CD14-positive monocyte (primary cell): ENCODE measurements around the gene C22orf23. TPM values are rescaled to one million over a fixed set of nuclear protein-coding genes. Genes with fewer than 3 reads are reported as not detected.
A peak's percentile ranks its signal among the peaks of the same experiment; 100 is the strongest.

Experiments
- DNase-seq, 3 donors: peaks; one replicate each; pipeline ENCODE4 v3.0.0-alpha.2; 2011 to 2022
- H2AFZ ChIP-seq: 2 replicates; pipeline ENCODE4 v1.6.0; 2012; ENCODE audit warnings: mild to moderate bottlenecking, low read depth, low read length, inconsistent platforms; ENCODE audit not compliant: insufficient read depth, poor library complexity, severe bottlenecking
- H3K27ac ChIP-seq, 2 donors: 1 replicate in 1 of 2; 2 replicates in 1 of 2; pipeline ENCODE4 v1.5.1; 2012 to 2013; ENCODE audit warnings: low read length in 2 of 2, control low read depth in 1 of 2, inconsistent platforms in 1 of 2, low read depth in 1 of 2, mild to moderate bottlenecking in 1 of 2
- H3K27me3 ChIP-seq, 2 donors: one replicate each; pipeline versions ENCODE4 v1.6.0 to v1.6.1; 2011 to 2013; ENCODE audit warnings: low read length in 2 of 2; ENCODE audit not compliant: control insufficient read depth in 2 of 2, insufficient read depth in 2 of 2
- H3K36me3 ChIP-seq, 2 donors: replicated peaks in 1 of 2; 1 replicate in 1 of 2; 2 replicates in 1 of 2; pipeline versions ENCODE4 v1.5.1 to v1.6.1; 2012 to 2013; ENCODE audit warnings: low read length in 2 of 2, control low read depth in 1 of 2, inconsistent platforms in 1 of 2, mild to moderate bottlenecking in 1 of 2; ENCODE audit not compliant: insufficient read depth in 2 of 2, control insufficient read depth in 1 of 2
- H3K4me1 ChIP-seq, 2 donors: 1 replicate in 1 of 2; 2 replicates in 1 of 2; pipeline versions ENCODE4 v1.5.1 to v1.6.1; 2012 to 2013; ENCODE audit warnings: low read length in 2 of 2, control low read depth in 1 of 2, inconsistent platforms in 1 of 2, mild to moderate bottlenecking in 1 of 2, moderate library complexity in 1 of 2; ENCODE audit not compliant: insufficient read depth in 2 of 2, control insufficient read depth in 1 of 2
- H3K4me2 ChIP-seq: replicated peaks from 2 replicates; pipeline ENCODE3; 2012; ENCODE audit warnings: low read length, moderate library complexity, mild to moderate bottlenecking; ENCODE audit not compliant: poor library complexity, severe bottlenecking; ENCODE audit errors: extremely low read depth
- H3K4me3 ChIP-seq, 3 experiments: fragments of 200-600 bp in 1 of 3; sonication (generic) in 1 of 3; replicated peaks in 1 of 3; 1 replicate in 2 of 3; 2 replicates in 1 of 3; pipeline ENCODE4 v1.5.1; 2011 to 2013; ENCODE audit warnings: low read length in 3 of 3, mild to moderate bottlenecking in 3 of 3, control low read depth in 2 of 3, low read depth in 2 of 3, inconsistent platforms in 1 of 3, moderate library complexity in 1 of 3
- H3K79me2 ChIP-seq: 2 replicates; pipeline ENCODE4 v1.6.0; 2012; ENCODE audit warnings: mild to moderate bottlenecking, control low read depth, inconsistent platforms, low read length, moderate library complexity; ENCODE audit not compliant: insufficient read depth
- H3K9ac ChIP-seq: 2 replicates; pipeline ENCODE4 v1.6.0; 2017; ENCODE audit warnings: low read length, mild to moderate bottlenecking; ENCODE audit not compliant: insufficient read depth, poor library complexity, severe bottlenecking
- H3K9me3 ChIP-seq, 2 donors: replicated peaks in 1 of 2; 1 replicate in 1 of 2; 2 replicates in 1 of 2; pipeline versions ENCODE4 v1.5.1 to v1.6.1; 2012 to 2013; ENCODE audit warnings: low read length in 2 of 2, control low read depth in 1 of 2; ENCODE audit not compliant: control insufficient read depth in 1 of 2, insufficient read depth in 1 of 2
- H4K20me1 ChIP-seq: 2 replicates; pipeline ENCODE4 v1.6.0; 2012; ENCODE audit warnings: mild to moderate bottlenecking, low read length, control low read depth, moderate library complexity; ENCODE audit not compliant: insufficient read depth
- H3K27ac Mint-ChIP-seq, 7 donors: one replicate each; pipeline ENCODE4 v1.8.0; 2020; ENCODE audit warnings: mild to moderate bottlenecking in 7 of 7, mixed read lengths in 7 of 7, moderate library complexity in 6 of 7, inconsistent platforms in 2 of 7
- H3K27me3 Mint-ChIP-seq, 3 donors: one replicate each; pipeline ENCODE4 v1.8.0; 2021 to 2022; ENCODE audit warnings: low read depth in 3 of 3, mild to moderate bottlenecking in 3 of 3, mixed read lengths in 3 of 3, moderate library complexity in 3 of 3, inconsistent platforms in 1 of 3
- H3K36me3 Mint-ChIP-seq, 2 donors: one replicate each; pipeline ENCODE4 v1.8.0; 2020; ENCODE audit warnings: mixed read lengths in 2 of 2, inconsistent platforms in 1 of 2, mild to moderate bottlenecking in 1 of 2
- H3K4me1 Mint-ChIP-seq: one replicate; pipeline ENCODE4 v1.8.0; 2020; ENCODE audit warnings: mild to moderate bottlenecking, mixed read lengths
- H3K4me3 Mint-ChIP-seq, 2 donors: one replicate each; pipeline ENCODE4 v1.8.0; 2020; ENCODE audit warnings: mild to moderate bottlenecking in 2 of 2, mixed read lengths in 2 of 2, moderate library complexity in 1 of 2
- H3K9me3 Mint-ChIP-seq, 7 donors: one replicate each; pipeline ENCODE4 v1.8.0; 2020 to 2022; ENCODE audit warnings: mixed read lengths in 7 of 7, mild to moderate bottlenecking in 6 of 7, moderate library complexity in 6 of 7, inconsistent platforms in 2 of 7
- WGBS: methylation state at CpG from one replicate; pipeline ENCODE4 v1.1.5; 2013; ENCODE audit warnings: missing lambda C conversion rate; ENCODE audit not compliant: insufficient coverage; 5-methylcytosine and 5-hydroxymethylcytosine counted together
- intact Hi-C, 2 donors: fragments of 100-400 bp; cut with micrococcal nuclease; formaldehyde crosslinking; loops; one replicate each; pipeline versions ENCODE4 v1.15.0 to v1.15.1; 2023
- polyA plus RNA-seq, 3 donors: library from polyadenylated mRNA; depleted of rRNA in 1 of 3; unstranded in 2 of 3; stranded (reverse) in 1 of 3; fragments of 300-500 nt in 2 of 3; fragments of >200 nt in 1 of 3; fragmentation: Illumina TruSeq in 2 of 3; gene quantifications; 1 replicate in 2 of 3; 2 replicates in 1 of 3; pipeline ENCODE4 v1.2.3, GENCODE V29; 2012 to 2021
- TF ChIP-seq, protein P1 (sequence below): fragments of 200-600 bp; IDR thresholded peaks from one replicate; pipeline ENCODE4 v1.8.0; 2022; ENCODE audit warnings: antibody characterized with exemption, mild to moderate bottlenecking

Gene C22orf23
- polyA plus RNA-seq, 3 donors: not detected

DNA sequence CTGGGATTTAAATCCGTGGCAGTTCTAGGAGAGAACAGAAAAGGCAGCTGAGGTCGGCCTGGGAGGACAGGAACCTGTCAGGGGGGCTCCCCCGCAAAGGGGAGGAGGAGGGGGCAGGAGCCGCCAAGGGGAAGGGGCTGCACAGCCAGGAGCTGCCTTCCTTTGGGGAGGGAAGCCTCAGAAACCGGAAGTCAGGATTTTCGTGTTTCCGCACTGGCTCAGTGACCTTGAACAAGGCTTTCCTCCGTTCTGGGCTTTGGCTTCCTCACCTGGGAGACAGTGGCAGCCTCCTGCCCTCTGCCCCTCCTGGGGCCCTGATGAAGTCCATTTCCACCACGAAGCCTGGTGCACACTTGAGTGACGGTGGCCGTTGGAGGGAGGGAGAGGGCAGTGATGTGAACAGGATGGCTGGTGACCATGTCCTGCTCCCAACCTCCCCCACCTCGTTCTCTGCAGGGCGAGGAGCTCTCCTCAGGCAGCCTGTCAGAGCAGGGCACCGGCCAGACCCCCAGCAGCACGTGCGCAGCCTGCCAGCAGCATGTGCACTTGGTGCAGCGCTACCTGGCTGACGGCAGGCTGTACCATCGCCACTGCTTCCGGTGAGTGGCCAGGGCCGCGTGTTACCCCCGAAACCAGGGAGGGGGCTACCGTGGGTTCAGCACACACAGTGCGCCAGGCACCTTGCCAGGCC is 34.7 kb downstream of the C22orf23 start:
- intact Hi-C loops: no loop called here
- Histone ChIP-seq H3K79me2 (no peaks in the 10 kb centered on the region), H3K36me3 (peaks cover 16 to 36% of the 10 kb centered on the region in 2 donors), H3K4me1 (peaks cover 7 to 9% of the 10 kb centered on the region in 2 donors), H3K4me2 (no peak overlapping the region), H3K9ac (no peak overlapping the region), H3K9me3 (no peaks in the 10 kb centered on the region), H3K27me3 (no peaks in the 10 kb centered on the region), H2AFZ (no peak overlapping the region), H3K27ac (no peak overlapping the region), H4K20me1 (no peaks in the 10 kb centered on the region), H3K4me3 (no peak overlapping the region)
- DNase-seq: no peak
- H3K9me3 Mint-ChIP-seq: no peaks in the 10 kb centered on the region
- peaks cover 30 to 42% of the 10 kb centered on the region in 2 donors for H3K36me3 Mint-ChIP-seq
- peaks cover 0 to 3% (median 2%) of the 10 kb centered on the region in 3 donors for H3K27me3 Mint-ChIP-seq
- H3K27ac Mint-ChIP-seq: peak overlapping the region in 1 of 7 donors; percentile 7
- H3K4me1 Mint-ChIP-seq: peaks cover 5% of the 10 kb centered on the region
- no peak overlapping the region for H3K4me3 Mint-ChIP-seq
- 92% methylated on average over 20 of the region's 25 CpGs for WGBS
- TF ChIP-seq, protein P1, sequence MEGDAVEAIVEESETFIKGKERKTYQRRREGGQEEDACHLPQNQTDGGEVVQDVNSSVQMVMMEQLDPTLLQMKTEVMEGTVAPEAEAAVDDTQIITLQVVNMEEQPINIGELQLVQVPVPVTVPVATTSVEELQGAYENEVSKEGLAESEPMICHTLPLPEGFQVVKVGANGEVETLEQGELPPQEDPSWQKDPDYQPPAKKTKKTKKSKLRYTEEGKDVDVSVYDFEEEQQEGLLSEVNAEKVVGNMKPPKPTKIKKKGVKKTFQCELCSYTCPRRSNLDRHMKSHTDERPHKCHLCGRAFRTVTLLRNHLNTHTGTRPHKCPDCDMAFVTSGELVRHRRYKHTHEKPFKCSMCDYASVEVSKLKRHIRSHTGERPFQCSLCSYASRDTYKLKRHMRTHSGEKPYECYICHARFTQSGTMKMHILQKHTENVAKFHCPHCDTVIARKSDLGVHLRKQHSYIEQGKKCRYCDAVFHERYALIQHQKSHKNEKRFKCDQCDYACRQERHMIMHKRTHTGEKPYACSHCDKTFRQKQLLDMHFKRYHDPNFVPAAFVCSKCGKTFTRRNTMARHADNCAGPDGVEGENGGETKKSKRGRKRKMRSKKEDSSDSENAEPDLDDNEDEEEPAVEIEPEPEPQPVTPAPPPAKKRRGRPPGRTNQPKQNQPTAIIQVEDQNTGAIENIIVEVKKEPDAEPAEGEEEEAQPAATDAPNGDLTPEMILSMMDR: no peak

DNA sequence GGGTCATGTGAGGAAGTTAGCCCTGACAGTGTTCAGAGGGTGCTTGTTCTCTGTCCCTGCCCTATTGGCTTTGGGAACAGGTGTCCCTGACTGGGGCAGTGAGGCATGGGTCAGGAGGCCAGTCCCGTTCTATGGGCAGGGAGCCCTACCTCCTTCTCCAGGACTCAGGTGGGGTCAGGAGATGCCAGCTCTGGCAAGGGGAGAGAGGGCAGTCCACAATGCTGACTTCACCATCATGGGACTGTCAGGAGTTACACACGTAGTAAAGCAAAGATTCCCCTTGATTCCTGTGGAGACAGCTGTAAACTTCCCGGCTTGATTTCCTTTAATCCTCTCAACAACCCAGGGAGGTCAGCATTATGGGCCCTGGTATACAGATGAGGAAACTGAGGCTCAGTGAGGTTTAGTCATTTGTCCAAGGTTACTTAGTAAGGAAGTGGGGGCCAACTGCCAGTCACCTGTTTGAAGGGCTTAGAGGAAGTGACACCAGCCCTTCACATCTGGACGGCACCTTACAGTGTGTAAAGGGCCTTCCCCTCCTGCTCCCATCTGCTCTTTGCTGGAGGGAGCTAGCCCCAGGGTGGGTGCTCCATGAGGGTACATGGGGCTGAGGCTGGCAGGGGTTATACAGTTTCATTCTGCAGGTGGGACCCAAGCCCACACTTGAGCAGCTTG is 35.4 kb downstream of the C22orf23 start:
- Mint-ChIP-seq H3K4me3 (no peak overlapping the region), H3K4me1 (peaks cover 5% of the 10 kb centered on the region), H3K36me3 (peaks cover 31 to 44% of the 10 kb centered on the region in 2 donors), H3K9me3 (no peaks in the 10 kb centered on the region), H3K27me3 (peaks cover 0 to 3% (median 3%) of the 10 kb centered on the region in 3 donors), H3K27ac (no peak overlapping the region)
- Histone ChIP-seq H3K27me3 (no peaks in the 10 kb centered on the region), H3K9me3 (no peaks in the 10 kb centered on the region), H2AFZ (no peak overlapping the region), H3K27ac (no peak overlapping the region), H3K9ac (no peak overlapping the region), H3K79me2 (no peaks in the 10 kb centered on the region), H3K4me2 (no peak overlapping the region), H4K20me1 (no peaks in the 10 kb centered on the region), H3K4me1 (peaks cover 7 to 9% of the 10 kb centered on the region in 2 donors), H3K4me3 (no peak overlapping the region), H3K36me3 (peaks cover 16 to 38% of the 10 kb centered on the region in 2 donors)
- TF ChIP-seq, protein P1: no peak
- no CpG with 5 or more reads among the region's 4 CpGs for WGBS
- no peak for DNase-seq
- intact Hi-C loops: no loop called here
